GM19025 (cell line): ENCODE data around the gene SPIN3.
A peak's percentile ranks its signal among the peaks of the same experiment; 100 is the strongest.
"Not testable (repeated sequence)": the region's sequence is repeated elsewhere in the genome, so short reads cannot be mapped to it uniquely, and the experiment has no call there.

Experiments used
- ATAC-seq: cut with Tn5 transposase; IDR thresholded peaks from one replicate; pipeline ENCODE4 v1.9.1; 2021; ENCODE audit warnings: mild to moderate bottlenecking, low read depth, moderate library complexity; ENCODE audit not compliant: unreplicated experiment

Gene SPIN3

GRCh38 chrX:56995271-56995994, at the start of gene SPIN3:
Gene SPIN3 (minus strand): TSS chrX:56995541. CDS start chrX:56994947, 594 bp downstream.
- ATAC-seq: peak; percentile 98

- no peak for ATAC-seq
These were observed 48.9 kb upstream of the SPIN3 start for GRCh38 chrX:57044245-57044644.

GRCh38 chrX:57037265-57037664, 41.9 kb upstream of the SPIN3 start:
- ATAC-seq: not testable (repeated sequence)

GRCh38 chrX:56994375-56995270, 718 bp downstream of the SPIN3 start:
- ATAC-seq: no peak

GRCh38 chrX:56987741-56988140, 7.6 kb downstream of the SPIN3 start:
- ATAC-seq: no peak

- no peak for ATAC-seq
These were observed 9.2 kb downstream of the SPIN3 start for GRCh38 chrX:56986138-56986537.

- ATAC-seq: peak; percentile 89
These were observed 17.2 kb downstream of the SPIN3 start for GRCh38 chrX:56978172-56978571.

GRCh38 chrX:56975611-56976010, 19.7 kb downstream of the SPIN3 start:
- ATAC-seq: no peak

- no peak for ATAC-seq
These were observed 20.9 kb downstream of the SPIN3 start for GRCh38 chrX:56974408-56974807.

GRCh38 chrX:56969559-56969958, 25.8 kb downstream of the SPIN3 start:
- ATAC-seq: no peak

GRCh38 chrX:56968980-56969379, 26.4 kb downstream of the SPIN3 start:
- ATAC-seq: no peak

GRCh38 chrX:56963377-56963776, 32.0 kb downstream of the SPIN3 start:
- no peak for ATAC-seq

GRCh38 chrX:56947699-56948098, 47.6 kb downstream of the SPIN3 start:
- no peak for ATAC-seq

- not testable (repeated sequence) for ATAC-seq
These were observed 49.1 kb downstream of the SPIN3 start for GRCh38 chrX:56946201-56946600.

GRCh38 chrX:56945226-56945625, 50.1 kb downstream of the SPIN3 start:
- ATAC-seq: not testable (repeated sequence)

- no peak for ATAC-seq
These were observed 52.1 kb downstream of the SPIN3 start for GRCh38 chrX:56943264-56943663.
